IMR-90 (cell line): Measurements from ENCODE around the gene OPA3. TPM values are rescaled to one million over a fixed set of nuclear protein-coding genes. Genes with fewer than 3 reads are reported as not detected.

Source experiments
- ATAC-seq: fragments of 200-7000 bp; cut with Tn5 transposase; 2 replicates; pipeline ENCODE4 v1.9.1; 2020; ENCODE audit warnings: low read depth, mild to moderate bottlenecking, moderate library complexity
- BruUV-seq: library from RNA; stranded (reverse); fragments of 400-500 nt; replicated peaks from 2 replicates; lab custom pipeline; 2021; lab: Mats Ljungman, UMichigan
- CTCF ChIA-PET: fragments of 300-600 bp; formaldehyde crosslinking; extraction: SDS; loops from one replicate; lab custom pipeline; 2021; ENCODE audit warnings: antibody characterized with exemption; lab: Yijun Ruan, JAX
- POLR2A ChIA-PET: fragments of 300-600 bp; sonication (Branson Sonifier 250); formaldehyde crosslinking; loops from one replicate; lab custom pipeline; 2022; ENCODE audit warnings: antibody characterized with exemption; ENCODE audit not compliant: unreplicated experiment; lab: Charles Lee
- DNase-seq: peaks from one replicate; pipeline ENCODE4 v3.0.0; 2013
- H2AFZ ChIP-seq: replicated peaks from 2 replicates; pipeline ENCODE3; 2013; ENCODE audit warnings: low read length, mild to moderate bottlenecking; ENCODE audit not compliant: poor library complexity
- H2AK5ac ChIP-seq: 2 replicates; pipeline ENCODE4 v1.6.1; 2013; ENCODE audit warnings: low read depth, low read length, inconsistent platforms
- H2AK9ac ChIP-seq: replicated peaks from 2 replicates; pipeline ENCODE3; 2013; ENCODE audit warnings: mild to moderate bottlenecking, low read depth, low read length, moderate library complexity; ENCODE audit not compliant: poor library complexity
- H2BK120ac ChIP-seq: 2 replicates; pipeline ENCODE4 v1.6.1; 2013; ENCODE audit warnings: low read depth, low read length, inconsistent platforms
- H2BK15ac ChIP-seq: 3 replicates; pipeline ENCODE4 v1.6.1; 2013; ENCODE audit warnings: low read depth, low read length, inconsistent platforms
- H2BK20ac ChIP-seq: 2 replicates; pipeline ENCODE4 v1.6.1; 2013; ENCODE audit warnings: low read depth, mild to moderate bottlenecking, inconsistent platforms, low read length, moderate library complexity
- H2BK5ac ChIP-seq: 2 replicates; pipeline ENCODE4 v1.6.1; 2013; ENCODE audit warnings: mild to moderate bottlenecking, low read depth, low read length, inconsistent platforms; ENCODE audit not compliant: poor library complexity, severe bottlenecking
- H3K14ac ChIP-seq: replicated peaks from 2 replicates; pipeline ENCODE4 v1.6.1; 2013; ENCODE audit warnings: low read depth, low read length, inconsistent platforms
- H3K18ac ChIP-seq: 2 replicates; pipeline ENCODE4 v1.6.1; 2013; ENCODE audit warnings: low read depth, low read length, control low read depth
- H3K23ac ChIP-seq: 2 replicates; pipeline ENCODE4 v1.6.1; 2013; ENCODE audit warnings: low read depth, low read length, inconsistent platforms
- H3K27ac ChIP-seq: 2 replicates; pipeline ENCODE4 v1.5.1; 2013; ENCODE audit warnings: mild to moderate bottlenecking, control low read depth, low read length; ENCODE audit not compliant: insufficient read depth
- H3K27me3 ChIP-seq: 2 replicates; pipeline ENCODE4 v1.6.1; 2013; ENCODE audit warnings: low read length; ENCODE audit not compliant: control insufficient read depth, insufficient read depth
- H3K36me3 ChIP-seq: 2 replicates; pipeline ENCODE4 v1.6.1; 2013; ENCODE audit warnings: low read length, mixed read lengths; ENCODE audit not compliant: control insufficient read depth, insufficient read depth
- H3K4ac ChIP-seq: 2 replicates; pipeline ENCODE4 v1.6.1; 2013; ENCODE audit warnings: low read depth, low read length, inconsistent platforms
- H3K4me1 ChIP-seq: 2 replicates; pipeline ENCODE4 v1.6.1; 2013; ENCODE audit warnings: low read length, mixed read lengths; ENCODE audit not compliant: control insufficient read depth, insufficient read depth
- H3K4me2 ChIP-seq: 2 replicates; pipeline ENCODE4 v1.6.1; 2013; ENCODE audit warnings: low read depth, mild to moderate bottlenecking, control low read depth, low read length, moderate library complexity
- H3K4me3 ChIP-seq: 2 replicates; pipeline ENCODE4 v1.5.1; 2013; ENCODE audit warnings: low read depth, mild to moderate bottlenecking, control low read depth, low read length, moderate library complexity; ENCODE audit not compliant: insufficient read depth
- H3K56ac ChIP-seq: 2 replicates; pipeline ENCODE4 v1.6.1; 2013; ENCODE audit warnings: low read length, inconsistent platforms; ENCODE audit not compliant: insufficient read depth; ENCODE audit errors: extremely low read depth
- H3K79me1 ChIP-seq, 2 experiments: 2 replicates each; pipeline ENCODE4 v1.6.1; 2013; ENCODE audit warnings: low read length in 2 of 2, inconsistent platforms in 1 of 2, low read depth in 1 of 2
- H3K9ac ChIP-seq: 2 replicates; pipeline ENCODE4 v1.6.1; 2013; ENCODE audit warnings: low read depth, low read length, control low read depth
- H3K9me1 ChIP-seq: 2 replicates; pipeline ENCODE4 v1.6.1; 2013; ENCODE audit warnings: low read length, inconsistent platforms; ENCODE audit not compliant: insufficient read depth
- H3K9me3 ChIP-seq: 2 replicates; pipeline ENCODE4 v1.6.1; 2013; ENCODE audit warnings: low read length; ENCODE audit not compliant: control insufficient read depth, insufficient read depth
- H4K20me1 ChIP-seq: 2 replicates; pipeline ENCODE4 v1.6.1; 2013; ENCODE audit warnings: low read length, inconsistent platforms; ENCODE audit not compliant: insufficient read depth
- H4K5ac ChIP-seq: 2 replicates; pipeline ENCODE4 v1.6.1; 2013; ENCODE audit warnings: mild to moderate bottlenecking, low read depth, low read length, control low read depth
- H4K8ac ChIP-seq, 2 experiments: 2 replicates each; pipeline ENCODE4 v1.6.1; 2013; ENCODE audit warnings: low read depth in 2 of 2, low read length in 2 of 2, control low read depth in 1 of 2, inconsistent platforms in 1 of 2
- H4K91ac ChIP-seq: 2 replicates; pipeline ENCODE4 v1.6.1; 2013; ENCODE audit warnings: low read depth, low read length, inconsistent platforms; ENCODE audit not compliant: insufficient read depth
- CTCF ChIP-seq: conservative IDR thresholded peaks from 2 replicates; pipeline ENCODE4 v1.5.1; 2012; ENCODE audit warnings: mild to moderate bottlenecking, low read depth, low read length, improper control_type of control experiment
- MXI1 ChIP-seq: IDR thresholded peaks from 2 replicates; pipeline ENCODE4 v1.6.1; 2012; ENCODE audit warnings: low read depth, mild to moderate bottlenecking, low read length, moderate library complexity, borderline replicate concordance
- USF2 ChIP-seq: fragments of 150-350 bp; IDR thresholded peaks from 2 replicates; pipeline ENCODE4 v1.6.1; 2017; ENCODE audit warnings: mild to moderate bottlenecking, antibody characterized with exemption, low read length, low read depth
- WGBS, 2 experiments: methylation state at CpG; one replicate each; pipeline versions ENCODE4 v1.1.5 to v1.1.7; 2013; ENCODE audit warnings: missing lambda C conversion rate in 2 of 2; ENCODE audit not compliant: insufficient read length in 1 of 2; ENCODE audit errors: extremely low coverage in 2 of 2; 5-methylcytosine and 5-hydroxymethylcytosine counted together
- dilution Hi-C: fragments of 300-500 bp; cut with HindIII; formaldehyde crosslinking; loops from one replicate; pipeline ENCODE4 v1.14.3; 2018; ENCODE audit warnings: low sequenced_read_pairs; ENCODE audit not compliant: unreplicated experiment
- in situ Hi-C: fragments of 300-500 bp; cut with MboI; formaldehyde crosslinking; loops from 3 replicates; pipeline ENCODE4 v1.14.3; 2019; ENCODE audit warnings: low sequenced_read_pairs, inconsistent platforms, mixed read lengths
- intact Hi-C: fragments of 100-400 bp; cut with micrococcal nuclease; formaldehyde crosslinking; loops from 2 replicates; pipeline ENCODE4 v1.10.0; 2022
- polyA plus RNA-seq, 3 experiments: library from polyadenylated mRNA; depleted of rRNA; stranded (reverse); fragments of >200 nt; gene quantifications; 2 replicates each; pipeline ENCODE4 v1.2.3, GENCODE V29; 2012; ENCODE audit warnings: low replicate concordance in 1 of 3
- total RNA-seq: library from RNA; depleted of rRNA; stranded (reverse); fragments of >200 nt; gene quantifications from 2 replicates; pipeline ENCODE4 v1.2.3, GENCODE V29; 2012

OPA3 gene
- total and polyA plus RNA-seq, 2 of the 4 experiments (the other 2 are of a cell fraction): 5.2 to 9.6 TPM

- TF ChIP-seq USF2: no peak
These were observed 100.2 kb downstream of the OPA3 start (continued) for GRCh38 chr19:45484273-45484945.

- H3K27me3 ChIP-seq: no peaks in the 10 kb centered on the region
- no peak overlapping the region for H4K91ac ChIP-seq
- intact Hi-C loops: no loop called here
- no peak overlapping the region for H3K4me2 ChIP-seq
- peaks cover 6% of the 10 kb centered on the region; the same call in 1 of the 2 replicates for H3K9me1 ChIP-seq
- POLR2A ChIA-PET: no interaction called here
- no peak overlapping the region for H3K4ac ChIP-seq
- H3K9ac ChIP-seq: no peak overlapping the region
- H3K56ac ChIP-seq: no peak overlapping the region
- no peak overlapping the region for H3K14ac ChIP-seq
- H3K18ac ChIP-seq: no peak overlapping the region
- no peak overlapping the region for H3K27ac ChIP-seq
- H3K79me1 ChIP-seq: no peaks in the 10 kb centered on the region; a peak in 2 of 4 replicates
- H3K9me3 ChIP-seq: no peaks in the 10 kb centered on the region
- no peak overlapping the region for H2AFZ ChIP-seq
- no CpG with 5 or more reads among the region's 5 CpGs for WGBS, 2 experiments
- H4K20me1 ChIP-seq: no peaks in the 10 kb centered on the region; the same call in 1 of the 2 replicates
- H2BK20ac ChIP-seq: no peak overlapping the region
- H3K23ac ChIP-seq: no peak overlapping the region
- dilution Hi-C loops: no loop called here
- H4K5ac ChIP-seq: no peak overlapping the region
- H3K36me3 ChIP-seq: no peaks in the 10 kb centered on the region
- H2AK9ac ChIP-seq: no peak overlapping the region
- H2BK120ac ChIP-seq: no peak overlapping the region
- no peak overlapping the region for H2AK5ac ChIP-seq
- ATAC-seq: no peak
- no peak overlapping the region for H2BK5ac ChIP-seq
- H4K8ac ChIP-seq: no peak overlapping the region
- no peak overlapping the region for H3K4me3 ChIP-seq
- H3K4me1 ChIP-seq: peaks cover under 1% of the 10 kb centered on the region
- DNase-seq: no peak
- CTCF ChIA-PET: no interaction called here
- in situ Hi-C loops: no loop called here
- no TSS peak for BruUV-seq
- no peak overlapping the region for H2BK15ac ChIP-seq
- TF ChIP-seq MXI1: no peak
- no peak for TF ChIP-seq CTCF
These were observed 101.6 kb downstream of the OPA3 start for GRCh38 chr19:45483033-45483432.
